Measurements from ENCODE around the gene PAPOLA. TPM values are rescaled to one million over a fixed set of nuclear protein-coding genes. Genes with fewer than 3 reads are reported as not detected.

The PAPOLA gene
- total RNA-seq, 1 experiment from 2014 or later = 125 TPM

GRCh38 chr14:96525452-96525851, 23.3 kb downstream of the PAPOLA start:
- DNase-seq (ENCODE audit: low read depth, low spot score) (no peak), ATAC-seq (no peak)
- TF ChIP-seq SIN3A (IDR thresholded peaks at IDR 0.05; ENCODE audit: borderline replicate concordance, insufficient read depth, low read depth, low read length) (no peak), TCF7L2 (IDR thresholded peaks at IDR 0.05; ENCODE audit: low read depth, low read length) (no peak), POLR2AphosphoS5 (IDR thresholded peaks at IDR 0.05; ENCODE audit: low read depth, low read length) (no peak), CTCF (IDR thresholded peaks at IDR 0.05) (no peak)
- TF ChIP-seq, protein P1, sequence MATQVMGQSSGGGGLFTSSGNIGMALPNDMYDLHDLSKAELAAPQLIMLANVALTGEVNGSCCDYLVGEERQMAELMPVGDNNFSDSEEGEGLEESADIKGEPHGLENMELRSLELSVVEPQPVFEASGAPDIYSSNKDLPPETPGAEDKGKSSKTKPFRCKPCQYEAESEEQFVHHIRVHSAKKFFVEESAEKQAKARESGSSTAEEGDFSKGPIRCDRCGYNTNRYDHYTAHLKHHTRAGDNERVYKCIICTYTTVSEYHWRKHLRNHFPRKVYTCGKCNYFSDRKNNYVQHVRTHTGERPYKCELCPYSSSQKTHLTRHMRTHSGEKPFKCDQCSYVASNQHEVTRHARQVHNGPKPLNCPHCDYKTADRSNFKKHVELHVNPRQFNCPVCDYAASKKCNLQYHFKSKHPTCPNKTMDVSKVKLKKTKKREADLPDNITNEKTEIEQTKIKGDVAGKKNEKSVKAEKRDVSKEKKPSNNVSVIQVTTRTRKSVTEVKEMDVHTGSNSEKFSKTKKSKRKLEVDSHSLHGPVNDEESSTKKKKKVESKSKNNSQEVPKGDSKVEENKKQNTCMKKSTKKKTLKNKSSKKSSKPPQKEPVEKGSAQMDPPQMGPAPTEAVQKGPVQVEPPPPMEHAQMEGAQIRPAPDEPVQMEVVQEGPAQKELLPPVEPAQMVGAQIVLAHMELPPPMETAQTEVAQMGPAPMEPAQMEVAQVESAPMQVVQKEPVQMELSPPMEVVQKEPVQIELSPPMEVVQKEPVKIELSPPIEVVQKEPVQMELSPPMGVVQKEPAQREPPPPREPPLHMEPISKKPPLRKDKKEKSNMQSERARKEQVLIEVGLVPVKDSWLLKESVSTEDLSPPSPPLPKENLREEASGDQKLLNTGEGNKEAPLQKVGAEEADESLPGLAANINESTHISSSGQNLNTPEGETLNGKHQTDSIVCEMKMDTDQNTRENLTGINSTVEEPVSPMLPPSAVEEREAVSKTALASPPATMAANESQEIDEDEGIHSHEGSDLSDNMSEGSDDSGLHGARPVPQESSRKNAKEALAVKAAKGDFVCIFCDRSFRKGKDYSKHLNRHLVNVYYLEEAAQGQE (IDR thresholded peaks at IDR 0.05; ENCODE audit: insufficient read depth in 1 of 2, low read depth in 2 of 2, low read length in 1 of 2) = no peak
- Histone ChIP-seq H3K36me3 (ENCODE audit: control insufficient read depth, insufficient read depth, low read length) (peaks cover 25% of the 10 kb centered on the region), H3K9me3 (ENCODE audit: control insufficient read depth, insufficient read depth, low read depth, low read length) (no peaks in the 10 kb centered on the region), H3K4me3 (ENCODE audit: low read depth in 2 of 2, low read length in 2 of 2) (no peak overlapping the region), H3K27ac (ENCODE audit: low read length) (no peak overlapping the region), H3K27me3 (ENCODE audit: control insufficient read depth, insufficient read depth, low read length) (no peaks in the 10 kb centered on the region), H3K4me1 (ENCODE audit: control insufficient read depth, insufficient read depth, low read length) (no peaks in the 10 kb centered on the region)
- intact Hi-C loops (cut with micrococcal nuclease; ENCODE audit: unreplicated experiment) (no loop called here), in situ Hi-C loops (cut with HindIII; ENCODE audit: low pct_unique_long_range_greater_than_20kb, low sequenced_read_pairs) (no loop called here)
- CTCF ChIA-PET = interaction anchor here (0.6 kb wide), 1 partner anchor 273 kb away, joined by 6 read pairs; no protein-coding TSS in a partner anchor
- POLR2A ChIA-PET = no interaction called here
- BruUV-seq (replicated peaks) = no TSS peak

- BruUV-seq (replicated peaks) = no TSS peak
- intact Hi-C loops (cut with micrococcal nuclease; ENCODE audit: unreplicated experiment) = no loop called here
- CTCF ChIA-PET = interaction anchor here (0.6 kb wide), 1 partner anchor 21 kb away, joined by 3 read pairs; no protein-coding TSS in a partner anchor
Measured at GRCh38 chr14:96532632-96533031, 30.4 kb downstream of the PAPOLA start.

More at GRCh38 chr14:96532632-96533031, 30.4 kb downstream of the PAPOLA start:
- Histone ChIP-seq H3K4me1 (ENCODE audit: control insufficient read depth, insufficient read depth, low read length) (no peaks in the 10 kb centered on the region), H3K9me3 (ENCODE audit: control insufficient read depth, insufficient read depth, low read depth, low read length) (no peaks in the 10 kb centered on the region), H3K27me3 (ENCODE audit: control insufficient read depth, insufficient read depth, low read length) (no peaks in the 10 kb centered on the region), H3K27ac (ENCODE audit: low read length) (no peak overlapping the region), H3K36me3 (ENCODE audit: control insufficient read depth, insufficient read depth, low read length) (peaks cover 30% of the 10 kb centered on the region), H3K4me3 (ENCODE audit: low read depth in 2 of 2, low read length in 2 of 2) (no peak overlapping the region)
- no peak for TF ChIP-seq TCF7L2 (IDR thresholded peaks at IDR 0.05; ENCODE audit: low read depth, low read length)
- no peak for TF ChIP-seq POLR2AphosphoS5 (IDR thresholded peaks at IDR 0.05; ENCODE audit: low read depth, low read length)
- no peak for TF ChIP-seq SIN3A (IDR thresholded peaks at IDR 0.05; ENCODE audit: borderline replicate concordance, insufficient read depth, low read depth, low read length)
- TF ChIP-seq CTCF (IDR thresholded peaks at IDR 0.05) = no peak
- TF ChIP-seq, protein P1 (IDR thresholded peaks at IDR 0.05; ENCODE audit: insufficient read depth in 1 of 2, low read depth in 2 of 2, low read length in 1 of 2) = no peak
- DNase-seq (ENCODE audit: low read depth, low spot score) (no peak), ATAC-seq (no peak)
- in situ Hi-C loops (cut with HindIII; ENCODE audit: low pct_unique_long_range_greater_than_20kb, low sequenced_read_pairs) = no loop called here
- POLR2A ChIA-PET = interaction anchor here (0.7 kb wide), 1 partner anchor 52 kb away, joined by 9 read pairs; no protein-coding TSS in a partner anchor

Data from Panc1 (cell line).